ENCODE results near the gene IPO9. TPM values are rescaled to one million over a fixed set of nuclear protein-coding genes. Genes with fewer than 3 reads are reported as not detected.

IPO9 gene
- total and polyA plus RNA-seq, 2 donors from 2014 or later, result 21.6 to 39.7 TPM

DNA sequence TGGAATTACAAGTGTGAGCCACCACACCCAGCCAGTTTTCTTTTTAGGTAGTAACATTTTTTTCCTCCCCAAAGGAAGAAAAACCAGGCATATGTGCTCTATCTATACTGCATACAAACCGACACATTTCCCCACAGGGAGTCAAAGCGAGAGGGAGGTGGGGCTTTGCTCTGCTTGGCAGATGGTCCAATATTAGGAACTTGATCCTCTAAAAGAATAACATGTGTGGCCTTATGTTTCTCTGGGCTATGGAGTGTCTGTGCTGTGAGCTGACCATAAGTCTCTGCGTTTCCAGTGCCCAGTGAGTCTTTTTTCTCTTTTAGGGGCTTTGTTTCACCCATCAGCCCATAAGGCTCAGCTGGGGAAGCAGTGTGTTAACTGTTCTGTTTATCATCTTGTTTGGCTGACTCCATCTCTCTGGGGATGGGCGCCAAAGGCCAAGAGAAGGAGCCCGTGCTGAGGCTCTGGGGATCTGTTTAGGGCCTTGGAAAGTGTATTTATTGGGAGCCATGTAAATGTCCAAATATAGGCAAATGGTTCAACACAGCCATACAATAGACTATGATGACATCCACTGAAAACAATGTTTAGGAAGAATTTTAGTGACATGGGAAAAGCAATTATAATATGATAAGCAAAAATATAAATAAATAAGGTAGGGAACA, 97.2 kb downstream of the IPO9 start:
- Histone ChIP-seq H3K4me3 (ENCODE audit: low read length in 3 of 3) (no peak overlapping the region), H3K36me3 (ENCODE audit: control insufficient read depth in 2 of 3, insufficient read depth in 3 of 3, low read length in 3 of 3) (no peaks in the 10 kb centered on the region), H3K27ac (ENCODE audit: low read depth in 2 of 2, low read length in 2 of 2) (no peak overlapping the region), H3K27me3 (ENCODE audit: control insufficient read depth, insufficient read depth, low read length) (no peaks in the 10 kb centered on the region), H3K9ac (ENCODE audit: low read length in 3 of 3) (no peak overlapping the region), H3K4me1 (ENCODE audit: control insufficient read depth in 2 of 3, insufficient read depth in 2 of 3, low read depth in 1 of 3, low read length in 3 of 3) (no peaks in the 10 kb centered on the region), H3K9me3 (ENCODE audit: control insufficient read depth in 2 of 3, insufficient read depth in 1 of 3, low read length in 3 of 3) (no peaks in the 10 kb centered on the region)
- no peak for TF ChIP-seq CTCF (IDR thresholded peaks at IDR 0.05; ENCODE audit: borderline replicate concordance, extremely low read depth, insufficient read depth)
- FAIRE-seq, result no peak
- intact Hi-C loops (cut with DNase I), result no loop called here
- DNase-seq, result no peak

DNA sequence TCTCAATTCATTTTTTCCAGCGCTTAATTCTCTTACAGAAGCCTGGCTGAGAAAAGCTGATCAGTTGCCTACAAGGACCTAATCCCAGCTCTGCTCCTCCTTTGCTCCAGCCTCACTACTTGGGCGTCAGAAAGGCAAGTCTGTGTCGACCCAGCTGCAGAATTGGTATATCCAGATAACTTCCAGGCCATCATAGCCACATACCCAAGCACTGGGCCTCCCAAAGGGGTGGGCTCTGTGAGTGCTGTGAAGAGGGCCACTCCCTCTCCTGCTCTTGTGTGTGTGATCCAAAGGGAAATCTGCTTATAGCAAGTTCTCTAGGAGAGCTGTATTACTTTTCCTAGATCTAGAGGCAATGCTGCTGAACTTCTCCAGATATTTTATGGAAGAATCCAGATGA, 99.3 kb downstream of the IPO9 start:
- H3K27ac ChIP-seq (ENCODE audit: low read depth in 2 of 2, low read length in 2 of 2), result no peak overlapping the region
- TF ChIP-seq CTCF (IDR thresholded peaks at IDR 0.05; ENCODE audit: borderline replicate concordance, extremely low read depth, insufficient read depth), result no peak

DNA sequence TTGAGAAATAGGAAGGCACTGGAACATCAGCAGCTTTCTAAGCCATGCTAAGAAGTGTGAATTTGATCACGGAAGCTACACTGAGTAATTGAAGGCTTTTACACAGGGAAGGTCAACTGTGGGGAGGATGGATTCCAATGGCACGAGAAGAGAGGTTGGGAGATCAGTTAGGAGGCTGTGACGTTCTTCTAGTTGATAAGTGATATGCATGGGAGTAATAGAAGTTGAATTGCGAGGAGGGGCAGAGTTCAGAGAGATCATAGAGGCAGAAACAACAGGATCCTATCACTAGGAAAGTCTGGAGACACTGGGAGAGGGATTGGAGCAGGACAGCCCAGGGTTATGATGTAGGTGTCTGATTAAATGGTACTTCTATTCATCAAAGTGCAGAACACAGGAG, 101.2 kb downstream of the IPO9 start:
- intact Hi-C loops (cut with DNase I), result no loop called here
- Histone ChIP-seq H3K9ac (ENCODE audit: low read length in 3 of 3) (no peak overlapping the region), H3K36me3 (ENCODE audit: control insufficient read depth in 2 of 3, insufficient read depth in 3 of 3, low read length in 3 of 3) (no peaks in the 10 kb centered on the region), H3K4me1 (ENCODE audit: control insufficient read depth in 2 of 3, insufficient read depth in 2 of 3, low read depth in 1 of 3, low read length in 3 of 3) (no peaks in the 10 kb centered on the region), H3K27ac (ENCODE audit: low read depth in 2 of 2, low read length in 2 of 2) (no peak overlapping the region), H3K9me3 (ENCODE audit: control insufficient read depth in 2 of 3, insufficient read depth in 1 of 3, low read length in 3 of 3) (no peaks in the 10 kb centered on the region), H3K4me3 (ENCODE audit: low read length in 3 of 3) (no peak overlapping the region), H3K27me3 (ENCODE audit: control insufficient read depth, insufficient read depth, low read length) (no peaks in the 10 kb centered on the region)
- DNase-seq (no peak), FAIRE-seq (no peak)
- TF ChIP-seq CTCF (IDR thresholded peaks at IDR 0.05; ENCODE audit: borderline replicate concordance, extremely low read depth, insufficient read depth), result no peak

More for the DNA sequence above, 99.3 kb downstream of the IPO9 start:
- DNase-seq (no peak), FAIRE-seq (no peak)
- Histone ChIP-seq H3K27me3 (ENCODE audit: control insufficient read depth, insufficient read depth, low read length) (no peaks in the 10 kb centered on the region), H3K36me3 (ENCODE audit: control insufficient read depth in 2 of 3, insufficient read depth in 3 of 3, low read length in 3 of 3) (no peaks in the 10 kb centered on the region), H3K4me3 (ENCODE audit: low read length in 3 of 3) (no peak overlapping the region), H3K9ac (ENCODE audit: low read length in 3 of 3) (no peak overlapping the region), H3K4me1 (ENCODE audit: control insufficient read depth in 2 of 3, insufficient read depth in 2 of 3, low read depth in 1 of 3, low read length in 3 of 3) (no peaks in the 10 kb centered on the region), H3K9me3 (ENCODE audit: control insufficient read depth in 2 of 3, insufficient read depth in 1 of 3, low read length in 3 of 3) (no peaks in the 10 kb centered on the region)
- intact Hi-C loops (cut with DNase I), result no loop called here

DNA sequence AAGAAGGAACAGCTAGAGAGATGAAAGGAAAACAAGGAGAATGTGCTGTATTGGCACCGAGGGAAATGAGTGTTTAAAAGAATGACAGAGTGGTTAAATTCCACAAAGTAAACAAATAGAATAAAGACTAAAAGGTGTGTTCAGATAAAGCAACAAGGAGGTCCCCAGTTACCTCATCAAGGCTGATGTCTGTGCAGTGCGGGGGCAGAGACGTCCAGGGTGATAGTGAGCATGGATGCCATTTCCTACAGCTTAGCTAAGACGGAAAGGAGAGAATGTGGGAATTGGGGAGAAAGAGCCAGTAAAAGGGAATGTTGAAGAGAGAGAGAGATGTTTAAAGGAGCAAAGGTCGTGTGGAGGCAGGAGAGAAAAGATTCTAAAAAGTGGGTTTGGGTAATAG, 101.8 kb downstream of the IPO9 start:
- Histone ChIP-seq H3K4me3 (ENCODE audit: low read length in 3 of 3) (no peak overlapping the region), H3K9me3 (ENCODE audit: control insufficient read depth in 2 of 3, insufficient read depth in 1 of 3, low read length in 3 of 3) (no peaks in the 10 kb centered on the region), H3K9ac (ENCODE audit: low read length in 3 of 3) (no peak overlapping the region), H3K27me3 (ENCODE audit: control insufficient read depth, insufficient read depth, low read length) (no peaks in the 10 kb centered on the region), H3K27ac (ENCODE audit: low read depth in 2 of 2, low read length in 2 of 2) (no peak overlapping the region), H3K36me3 (ENCODE audit: control insufficient read depth in 2 of 3, insufficient read depth in 3 of 3, low read length in 3 of 3) (no peaks in the 10 kb centered on the region), H3K4me1 (ENCODE audit: control insufficient read depth in 2 of 3, insufficient read depth in 2 of 3, low read depth in 1 of 3, low read length in 3 of 3) (no peaks in the 10 kb centered on the region)
- intact Hi-C loops (cut with DNase I), result no loop called here
- no peak for DNase-seq
- no peak for FAIRE-seq
- no peak for TF ChIP-seq CTCF (IDR thresholded peaks at IDR 0.05; ENCODE audit: borderline replicate concordance, extremely low read depth, insufficient read depth)
